Heart right ventricle (tissue), 16 donors: ENCODE measurements around the gene NPPC. TPM values are rescaled to one million over a fixed set of nuclear protein-coding genes. Genes with fewer than 3 reads are reported as not detected.

Source experiments
- ATAC-seq, 8 donors: fragments of 200-7000 bp; cut with Tn5 transposase; one replicate each; pipeline ENCODE4 v1.9.1; 2020; ENCODE audit warnings: mild to moderate bottlenecking in 8 of 8, moderate library complexity in 8 of 8, moderate number of reproducible peaks in 1 of 8
- DNase-seq, 2 donors: peaks; one replicate each; pipeline ENCODE4 v3.0.0-alpha.2; 2020
- H3K27ac ChIP-seq, 10 donors: fragments of 200-600 bp; sonication (generic) in 2 of 10; one replicate each; pipeline versions ENCODE4 v1.5.0 to v1.8.0; 2020 to 2022; ENCODE audit warnings: mild to moderate bottlenecking in 3 of 10
- H3K27me3 ChIP-seq, 7 donors: fragments of 200-600 bp; one replicate each; pipeline ENCODE4 v1.8.0; 2021 to 2022; ENCODE audit warnings: mild to moderate bottlenecking in 2 of 7
- H3K36me3 ChIP-seq, 9 donors: fragments of 200-600 bp; sonication (generic) in 1 of 9; one replicate each; pipeline versions ENCODE4 v1.5.0 to v1.8.0; 2020 to 2022; ENCODE audit warnings: mild to moderate bottlenecking in 2 of 9
- H3K4me1 ChIP-seq, 9 donors: fragments of 200-600 bp; sonication (generic) in 1 of 9; one replicate each; pipeline versions ENCODE4 v1.5.0 to v1.8.0; 2020 to 2022; ENCODE audit warnings: mild to moderate bottlenecking in 4 of 9
- H3K4me3 ChIP-seq, 10 donors: fragments of 200-600 bp; sonication (generic) in 2 of 10; one replicate each; pipeline versions ENCODE4 v1.5.0 to v1.8.0; 2020 to 2022; ENCODE audit warnings: mild to moderate bottlenecking in 7 of 10, moderate library complexity in 2 of 10
- H3K9me3 ChIP-seq, 11 donors: fragments of 200-600 bp in 10 of 11; sonication (generic) in 2 of 11; one replicate each; pipeline versions ENCODE4 v1.5.0 to v1.8.0; 2013 to 2022; ENCODE audit warnings: mild to moderate bottlenecking in 2 of 11, control low read depth in 1 of 11, moderate library complexity in 1 of 11
- CTCF ChIP-seq, 9 donors: fragments of 200-600 bp; sonication (generic) in 2 of 9; IDR thresholded peaks; one replicate each; pipeline versions ENCODE4 v1.5.0 to v1.8.0; 2021 to 2022; ENCODE audit warnings: antibody characterized with exemption in 9 of 9, mild to moderate bottlenecking in 5 of 9, moderate library complexity in 1 of 9
- whole genome bisulfite sequencing, 2 donors: extraction: QIAGEN DNeasy Blood & Tissue Kit; methylation state at CpG; one replicate each; pipeline ENCODE4 v1.1.7; 2013; ENCODE audit warnings: inconsistent platforms in 1 of 2; 5-methylcytosine and 5-hydroxymethylcytosine counted together
- intact Hi-C, 10 donors: fragments of 100-400 bp; cut with DNase I; formaldehyde crosslinking; loops; one replicate each; pipeline versions ENCODE4 v1.11.1 to v1.14.2; 2022
- polyA plus RNA-seq, 2 donors: library from polyadenylated mRNA; stranded (reverse); fragments of 200-250 nt; gene quantifications; one replicate each; pipeline ENCODE4 v1.2.3, GENCODE V29; 2013
- total RNA-seq, 10 donors: library from RNA; stranded (reverse); fragmentation: NEBNext Ultra II Directional in 3 of 10; extraction: Animal tissue kit (Norgen Biotek cat#: 25700) in 3 of 10; gene quantifications; one replicate each; pipeline versions ENCODE4 v1.2.1 to v1.2.4, GENCODE V29; 2021 to 2023
- donor health status: Arrhythmogenic right ventricular cardiomyopathy.
- donor health status: ischemic (EF 13 %, LVEDD 7.1; RV severe dilation, severe dysfunction).
- donor health status: healthy with polysubstance abuse.
- donor health status: DM: no; HTN: yes; CAD: no.
- donor health status: DM: no; HTN: no; CAD: no.
- donor health status: ischemic (EF 25% LVEDD 6.9; RV normal size, moderate dysfunction).
- donor health status: ischemic (EF 25% LVEDD 5.7; RV mildly dilated, moderate dysfunction).
- donor health status: healthy.
- donor health status: DM: yes; HTN: yes; CAD: no.
- donor health status: Ischemic cardiomyopathy.
- donor health status: ischemic (EF 35%, LVEDD 5.7; RV mildly dilated, moderate dysfunction).
- donor health status: nonischemic (EF 11% LVEDD 7.7; RV severe dilation, severe dysfunction).
- donor health status: DM: yes; HTN: yes; CAD: no.
- donor health status: PGD.
- donor health status: ischemic (EF 29% LVEDD 5.4; RV normal size, mild dysfunction).
- donor health status: nonischemic (EF 23%, LVEDD 6.1; RV moderate dilation, normal function).

NPPC gene
- total and polyA plus RNA-seq, 12 donors = 0.28 to 8.7 (median 2.4) TPM

- ATAC-seq (peak; percentile 49 to 84 (median 69)), DNase-seq (peak; percentile 65 to 79)
- intact Hi-C loops = loop anchor here in 5 of 10 donors (10.0 kb wide), 1 partner anchor 624 kb away; the partner anchor contains the start of genes CHRND (in 5 of the 5) and PRSS56 (in 5 of the 5)
- peak; percentile 36 to 88 (median 74) for TF ChIP-seq CTCF (IDR thresholded peaks at IDR 0.05)
- Histone ChIP-seq H3K27me3 (peaks cover 0 to 24% (median 4%) of the 10 kb centered on the region in 7 donors), H3K27ac (no peak overlapping the region), H3K9me3 (no peaks in the 10 kb centered on the region), H3K4me1 (peaks cover 0 to 3% (median 0%) of the 10 kb centered on the region in 9 donors), H3K36me3 (no peaks in the 10 kb centered on the region), H3K4me3 (no peak overlapping the region)
- 12 to 13% methylated on average over 22 of the region's 22 CpGs for WGBS, 2 donors
Observed at GRCh38 chr2:231900486-231900942, 25.7 kb downstream of the NPPC start.

- DNase-seq = no peak
- no peak for TF ChIP-seq CTCF (IDR thresholded peaks at IDR 0.05)
- no peak for ATAC-seq
- 86% methylated on average over 15 of the region's 15 CpGs for WGBS, 2 donors
- no peak overlapping the region for H3K27ac ChIP-seq
- intact Hi-C loops = no loop called here
- H3K27me3 ChIP-seq = peaks cover 0 to 17% (median 3%) of the 10 kb centered on the region in 7 donors
- no peaks in the 10 kb centered on the region for H3K9me3 ChIP-seq
- H3K4me1 ChIP-seq = no peaks in the 10 kb centered on the region
- no peaks in the 10 kb centered on the region for H3K36me3 ChIP-seq
- no peak overlapping the region for H3K4me3 ChIP-seq
Observed at GRCh38 chr2:231894566-231895380, 31.4 kb downstream of the NPPC start.

GRCh38 chr2:231891514-231891905 is 34.7 kb downstream of the NPPC start:
- H3K9me3 ChIP-seq = peaks cover 0 to under 1% (median 0%) of the 10 kb centered on the region in 11 donors
- DNase-seq (no peak), ATAC-seq (no peak)
- no peak overlapping the region for H3K4me3 ChIP-seq
- no peak for TF ChIP-seq CTCF (IDR thresholded peaks at IDR 0.05)
- 80 to 82% methylated on average over 11 of the region's 11 CpGs for WGBS, 2 donors
- no peak overlapping the region for H3K27ac ChIP-seq
- H3K36me3 ChIP-seq = no peaks in the 10 kb centered on the region
- H3K27me3 ChIP-seq = peaks cover 0 to 24% (median 8%) of the 10 kb centered on the region in 7 donors
- intact Hi-C loops = no loop called here
- H3K4me1 ChIP-seq = no peaks in the 10 kb centered on the region

- TF ChIP-seq CTCF (IDR thresholded peaks at IDR 0.05) = no peak
- no peak overlapping the region for H3K4me3 ChIP-seq
- DNase-seq (no peak), ATAC-seq (no peak)
- peaks cover 0 to 25% (median 8%) of the 10 kb centered on the region in 7 donors for H3K27me3 ChIP-seq
- WGBS, 2 donors = 75 to 79% methylated on average over 11 of the region's 11 CpGs
- no peaks in the 10 kb centered on the region for H3K36me3 ChIP-seq
- H3K4me1 ChIP-seq = no peaks in the 10 kb centered on the region
- no peak overlapping the region for H3K27ac ChIP-seq
- intact Hi-C loops = no loop called here
- H3K9me3 ChIP-seq = peaks cover 0 to 5% (median 0%) of the 10 kb centered on the region in 11 donors
Observed at GRCh38 chr2:231890896-231891513, 35.2 kb downstream of the NPPC start.
